ENCODE measurements around the gene TTC7B. TPM values are rescaled to one million over a fixed set of nuclear protein-coding genes. Genes with fewer than 3 reads are reported as not detected.

Gene TTC7B
- total and polyA plus RNA-seq, 2 donors (not counting 1 experiment from before 2014, with no cell fraction given): 0.36 to 3.2 TPM

DNA sequence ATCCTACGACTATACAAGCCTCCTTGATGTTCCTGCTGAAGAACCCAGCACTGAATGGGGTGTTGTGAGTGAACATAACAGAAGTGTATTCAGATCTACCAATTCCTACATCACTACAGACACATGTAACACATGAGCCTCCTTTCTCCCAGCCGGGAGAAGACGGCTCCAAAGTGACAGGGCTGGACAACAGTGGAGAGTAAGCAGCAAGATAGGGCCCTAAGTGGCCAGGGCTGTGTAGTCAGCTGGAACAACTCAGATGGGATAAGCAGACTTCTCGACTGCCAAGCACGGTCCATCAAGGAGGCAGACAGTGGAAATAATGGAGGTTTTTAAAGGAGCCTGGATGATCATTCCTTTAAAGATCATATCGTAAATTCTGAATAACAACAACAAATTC is 73.5 kb downstream of the TTC7B start:
- WGBS (ENCODE audit: insufficient coverage): 96% methylated on average over 4 of the region's 6 CpGs
- Histone ChIP-seq H3K27ac (ENCODE audit: low read length in 2 of 2) (no peak overlapping the region), H3K9ac (ENCODE audit: low read length) (no peak overlapping the region), H3K4me2 (replicated peaks; ENCODE audit: low read depth, low read length, poor library complexity, severe bottlenecking) (no peak overlapping the region), H3K27me3 (replicated peaks in 1 of 4; ENCODE audit: control extremely low read depth in 1 of 4, control insufficient read depth in 3 of 4, insufficient read depth in 4 of 4, low read length in 3 of 4) (no peaks in the 10 kb centered on the region), H3K9me3 (ENCODE audit: control extremely low read depth in 1 of 3, control insufficient read depth in 2 of 3, insufficient read depth in 1 of 3, low read length in 2 of 3) (no peaks in the 10 kb centered on the region), H3K36me3 (replicated peaks in 1 of 2; ENCODE audit: control extremely low read depth in 1 of 2, control insufficient read depth in 1 of 2, extremely low read depth in 1 of 2, insufficient read depth in 2 of 2, low read length in 1 of 2) (no peaks in the 10 kb centered on the region), H3K79me2 (ENCODE audit: control insufficient read depth, insufficient read depth, low read length) (no peaks in the 10 kb centered on the region), H4K20me1 (ENCODE audit: control insufficient read depth, insufficient read depth, low read length, poor library complexity, severe bottlenecking) (no peaks in the 10 kb centered on the region), H3K4me1 (ENCODE audit: control insufficient read depth in 2 of 2, insufficient read depth in 2 of 2, low read length in 2 of 2) (no peaks in the 10 kb centered on the region), H2AFZ (ENCODE audit: insufficient read depth, low read depth, low read length, poor library complexity, severe bottlenecking) (no peak overlapping the region), H3K4me3 (ENCODE audit: control extremely low read depth in 1 of 5, extremely low read depth in 1 of 5, insufficient read depth in 1 of 5, low read depth in 2 of 5, low read length in 4 of 5) (no peak overlapping the region)
- Mint-ChIP-seq H3K4me1 (no peaks in the 10 kb centered on the region), H3K9me3 (ENCODE audit: insufficient read depth) (no peaks in the 10 kb centered on the region), H3K4me3 (no peak overlapping the region), H3K27ac (no peak overlapping the region), H3K27me3 (no peaks in the 10 kb centered on the region)
- ATAC-seq (ENCODE audit: low read depth) (no peak), DNase-seq (no peak)
- ChIA-PET CTCF (no interaction called here), POLR2A (no interaction called here)
- TF ChIP-seq EZH2 (IDR thresholded peaks at IDR 0.05; ENCODE audit: borderline replicate concordance, insufficient read depth, low read depth, low read length, poor library complexity, severe bottlenecking): no peak
- TF ChIP-seq CTCF (IDR thresholded peaks at IDR 0.05): no peak
- intact Hi-C loops (cut with micrococcal nuclease): no loop called here

DNA sequence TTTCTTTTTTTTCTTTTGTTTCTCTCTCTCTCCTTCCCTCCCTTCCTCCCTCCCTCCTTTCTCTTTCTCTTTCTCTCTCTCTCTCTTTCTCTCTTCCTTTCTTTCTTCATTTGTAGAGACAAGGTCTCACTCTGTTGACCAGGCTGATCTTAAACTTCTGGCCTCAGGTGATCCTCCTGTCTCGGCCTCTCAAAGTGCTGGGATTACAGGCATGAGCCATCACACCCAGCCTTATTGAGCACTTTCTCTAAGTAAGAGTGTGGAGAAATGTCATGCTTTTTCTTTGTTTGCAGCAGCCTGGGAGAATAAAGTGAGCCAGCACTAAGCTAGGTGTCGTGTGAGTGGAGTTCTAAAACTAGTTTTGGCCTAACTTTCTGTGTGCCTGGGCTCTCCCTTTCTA is 74.0 kb downstream of the TTC7B start:
- Mint-ChIP-seq H3K9me3 (ENCODE audit: insufficient read depth) (no peaks in the 10 kb centered on the region), H3K4me3 (no peak overlapping the region), H3K27me3 (no peaks in the 10 kb centered on the region), H3K27ac (no peak overlapping the region), H3K4me1 (no peaks in the 10 kb centered on the region)
- H4K20me1 ChIP-seq (ENCODE audit: control insufficient read depth, insufficient read depth, low read length, poor library complexity, severe bottlenecking): no peaks in the 10 kb centered on the region
- no peaks in the 10 kb centered on the region for H3K9me3 ChIP-seq (ENCODE audit: control extremely low read depth in 1 of 3, control insufficient read depth in 2 of 3, insufficient read depth in 1 of 3, low read length in 2 of 3)
- no peak overlapping the region for H3K27ac ChIP-seq (ENCODE audit: low read length in 2 of 2)
- TF ChIP-seq EZH2 (IDR thresholded peaks at IDR 0.05; ENCODE audit: borderline replicate concordance, insufficient read depth, low read depth, low read length, poor library complexity, severe bottlenecking) (no peak), CTCF (IDR thresholded peaks at IDR 0.05) (no peak)
- H3K27me3 ChIP-seq (replicated peaks in 1 of 4; ENCODE audit: control extremely low read depth in 1 of 4, control insufficient read depth in 3 of 4, insufficient read depth in 4 of 4, low read length in 3 of 4): no peaks in the 10 kb centered on the region
- intact Hi-C loops (cut with micrococcal nuclease): no loop called here
- no peaks in the 10 kb centered on the region for H3K79me2 ChIP-seq (ENCODE audit: control insufficient read depth, insufficient read depth, low read length)
- CTCF ChIA-PET: no interaction called here
- DNase-seq: no peak
- H3K4me3 ChIP-seq (ENCODE audit: control extremely low read depth in 1 of 5, extremely low read depth in 1 of 5, insufficient read depth in 1 of 5, low read depth in 2 of 5, low read length in 4 of 5): no peak overlapping the region
- no peaks in the 10 kb centered on the region for H3K36me3 ChIP-seq (replicated peaks in 1 of 2; ENCODE audit: control extremely low read depth in 1 of 2, control insufficient read depth in 1 of 2, extremely low read depth in 1 of 2, insufficient read depth in 2 of 2, low read length in 1 of 2)
- H3K4me2 ChIP-seq (replicated peaks; ENCODE audit: low read depth, low read length, poor library complexity, severe bottlenecking): no peak overlapping the region
- no peaks in the 10 kb centered on the region for H3K4me1 ChIP-seq (ENCODE audit: control insufficient read depth in 2 of 2, insufficient read depth in 2 of 2, low read length in 2 of 2)
- no CpG with 5 or more reads among the region's 2 CpGs for WGBS (ENCODE audit: insufficient coverage)
- no peak overlapping the region for H3K9ac ChIP-seq (ENCODE audit: low read length)
- ATAC-seq (ENCODE audit: low read depth): no peak
- POLR2A ChIA-PET: no interaction called here
- no peak overlapping the region for H2AFZ ChIP-seq (ENCODE audit: insufficient read depth, low read depth, low read length, poor library complexity, severe bottlenecking)
